GM18519 (cell line): ENCODE measurements around the gene PEX5.
"Not testable (repeated sequence)": the region's sequence is repeated elsewhere in the genome, so short reads cannot be mapped to it uniquely, and the experiment has no call there.

Source experiments
- ATAC-seq: cut with Tn5 transposase; IDR thresholded peaks from one replicate; pipeline ENCODE4 v1.9.1; 2021; ENCODE audit warnings: mild to moderate bottlenecking, moderate library complexity; ENCODE audit not compliant: unreplicated experiment, low FRiP score

Gene PEX5

DNA sequence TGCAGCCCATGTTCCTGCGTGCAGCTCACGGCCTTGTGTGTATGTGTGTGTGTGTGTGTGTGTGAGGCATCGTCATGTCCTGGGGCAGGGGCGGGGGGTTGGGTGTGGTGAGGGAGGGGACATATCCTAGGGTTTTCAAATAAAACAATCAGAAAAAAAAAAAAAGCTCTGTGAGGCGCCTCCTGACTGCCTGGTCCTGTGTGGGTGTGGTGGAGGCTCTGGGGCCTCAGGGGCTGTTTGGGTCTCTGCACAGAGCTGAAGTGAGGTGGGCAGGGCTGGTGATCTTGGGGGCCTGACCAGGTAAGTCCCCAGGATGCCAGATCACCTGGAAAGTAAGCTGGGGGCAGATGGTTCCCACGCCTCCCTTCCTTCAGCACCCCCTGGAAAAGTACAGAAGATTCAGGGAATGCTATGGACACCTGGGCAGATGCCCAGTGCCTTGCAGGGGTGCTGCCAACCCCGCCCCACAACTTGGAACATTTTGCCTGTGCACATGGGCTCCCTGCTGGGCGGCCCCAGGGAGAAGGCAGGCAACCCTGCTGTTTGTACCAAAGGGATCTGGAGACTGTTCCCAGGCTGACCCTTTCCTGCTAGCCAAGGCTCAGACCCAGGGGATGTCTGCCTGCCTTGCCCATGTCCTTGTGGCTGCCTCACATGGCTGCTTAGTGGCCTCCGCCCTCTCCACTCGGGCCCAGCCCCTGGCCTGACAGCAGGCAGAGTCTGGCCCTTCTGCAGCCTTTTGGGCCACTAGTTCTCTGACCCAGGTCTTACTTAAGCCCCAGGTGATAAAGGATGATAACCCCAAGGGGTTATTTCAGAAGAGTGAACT, 30.5 kb upstream of the PEX5 start:
- ATAC-seq = no peak

DNA sequence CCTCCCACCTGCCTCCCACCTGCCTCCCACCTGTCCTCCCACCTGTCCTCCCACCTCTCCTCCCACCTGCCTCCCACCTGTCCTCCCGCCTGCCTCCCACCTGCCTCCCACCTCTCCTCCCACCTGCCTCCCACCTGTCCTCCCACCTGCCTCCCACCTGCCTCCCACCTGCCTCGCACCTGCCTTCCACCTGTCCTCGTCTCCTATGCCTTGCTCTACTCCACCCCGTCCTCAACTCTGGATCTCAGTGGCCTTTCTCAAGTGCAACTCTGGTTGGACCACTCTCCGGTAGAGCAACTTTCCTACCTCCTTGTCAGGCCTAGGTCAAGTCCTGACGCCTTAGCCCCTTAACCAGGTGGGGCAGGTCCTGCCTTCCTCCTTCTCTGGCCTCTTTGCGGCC, 29.3 kb upstream of the PEX5 start:
- no peak for ATAC-seq

- ATAC-seq = no peak
Observed at GRCh38 chr12:7161327-7161726, 28.2 kb upstream of the PEX5 start.

DNA sequence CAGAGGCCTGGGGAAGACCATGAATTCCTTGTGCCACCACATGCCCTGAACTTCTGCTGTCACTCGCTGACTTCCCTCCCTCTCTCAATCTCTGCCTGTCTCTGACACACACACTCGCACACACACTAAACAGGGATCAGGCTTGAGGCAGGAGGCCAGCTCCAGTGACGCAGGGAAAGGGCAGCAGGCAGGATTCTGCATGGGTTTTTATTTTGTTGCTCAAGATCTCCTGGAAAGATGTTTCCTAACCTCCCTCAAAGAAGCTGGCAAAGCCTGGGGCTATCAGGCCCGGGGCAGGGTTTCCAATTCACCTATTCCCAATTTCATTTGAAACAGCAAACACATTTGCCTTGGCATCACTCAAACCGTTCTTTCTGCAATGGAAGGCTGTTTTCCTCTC, 27.7 kb upstream of the PEX5 start:
- ATAC-seq = no peak

DNA sequence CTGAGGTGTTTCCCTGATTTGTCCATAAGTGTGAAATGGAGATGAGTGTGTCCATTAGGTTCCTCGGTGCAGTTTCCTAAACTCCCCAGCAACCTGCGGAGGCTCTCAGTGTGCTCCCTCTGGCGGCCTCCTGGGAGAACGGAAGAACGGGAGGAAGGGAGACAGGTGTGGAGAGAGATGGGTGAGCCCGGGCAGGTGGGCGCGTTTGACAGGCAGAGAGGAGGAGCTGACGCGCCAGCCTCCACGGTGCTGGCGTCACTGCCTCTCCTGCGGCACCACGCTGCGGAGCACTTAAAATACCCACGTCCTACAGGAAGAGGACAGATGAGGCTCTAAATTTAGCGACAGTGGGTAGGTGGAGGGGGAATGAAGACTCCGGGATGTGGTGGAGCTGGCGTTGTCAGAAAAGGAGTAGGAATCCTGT, 26.8 kb upstream of the PEX5 start:
- ATAC-seq = no peak

GRCh38 chr12:7169951-7170350, 19.5 kb upstream of the PEX5 start:
- ATAC-seq = no peak

DNA sequence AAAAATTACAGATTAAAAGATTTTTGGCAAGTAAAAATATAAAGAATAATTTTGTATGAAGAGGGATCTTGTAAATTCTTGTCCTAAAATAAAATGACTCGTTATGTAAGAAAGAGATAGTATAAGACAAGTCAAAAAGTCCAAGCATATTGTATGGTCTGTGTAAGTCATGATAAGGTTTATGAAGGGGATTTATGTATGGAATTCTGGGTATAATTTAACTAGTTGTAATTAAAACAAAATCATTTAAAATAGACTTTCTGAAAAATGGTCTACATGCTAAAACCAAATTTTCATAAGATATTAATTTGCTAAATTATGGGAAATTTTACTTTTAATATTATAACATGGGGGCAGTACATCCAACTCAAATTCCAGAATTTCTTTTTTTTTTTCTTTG, 17.6 kb upstream of the PEX5 start:
- no peak for ATAC-seq

DNA sequence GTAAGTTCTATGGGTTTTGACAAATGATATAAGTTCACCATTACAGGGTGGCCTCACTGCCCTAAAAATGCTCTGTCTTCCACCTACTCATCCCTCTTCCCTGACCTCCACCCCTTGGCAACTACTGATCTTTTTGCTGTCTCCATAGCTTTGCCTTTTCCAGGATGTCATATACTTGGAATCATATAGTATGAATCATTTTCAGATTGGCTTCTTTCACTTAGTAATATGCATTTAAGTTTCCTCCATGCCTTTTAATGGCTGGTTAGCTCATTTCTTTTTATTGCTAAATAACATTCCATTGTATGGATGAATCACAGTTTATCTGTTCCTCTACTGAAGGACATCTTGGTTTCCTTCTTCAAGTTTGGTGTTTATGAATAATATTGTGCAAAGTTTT, 14.0 kb upstream of the PEX5 start:
- no peak for ATAC-seq

DNA sequence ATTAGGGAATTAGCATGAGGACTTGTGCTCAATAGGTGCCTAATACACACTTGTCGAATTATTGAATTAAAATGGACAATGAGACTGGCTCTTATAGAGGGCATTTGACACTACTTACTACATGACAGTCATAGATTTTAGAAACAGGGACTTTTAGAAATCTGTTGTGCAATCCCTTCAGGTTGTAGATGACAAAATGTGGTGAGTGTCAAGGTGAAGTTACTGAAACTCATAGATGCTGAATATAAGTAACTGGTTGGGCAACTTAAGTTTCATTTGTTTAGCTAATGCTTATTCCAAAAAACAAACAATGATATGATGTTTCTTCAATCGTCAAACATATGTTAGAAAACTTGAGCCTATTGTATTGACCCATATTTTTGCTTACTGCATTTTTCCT, 12.9 kb upstream of the PEX5 start:
- ATAC-seq = no peak

DNA sequence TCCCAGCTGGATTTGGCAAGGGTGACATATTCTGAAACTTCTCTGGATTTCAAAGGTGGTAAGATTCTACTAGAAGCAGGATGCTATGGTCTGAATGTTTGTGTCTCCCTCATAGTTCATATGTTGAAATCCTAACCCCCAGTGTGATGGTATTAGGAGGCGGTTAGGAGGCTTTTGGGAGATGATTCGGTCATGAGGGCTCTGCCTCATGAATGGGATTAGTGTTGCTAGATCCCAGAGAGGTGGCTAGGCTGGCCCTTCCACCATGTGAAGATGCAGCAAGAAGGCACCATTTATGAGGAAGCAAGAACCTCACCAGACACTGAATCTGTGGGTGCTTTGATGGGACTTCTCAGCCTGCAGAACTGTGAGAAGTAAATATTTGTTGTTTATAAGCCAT, 11.0 kb upstream of the PEX5 start:
- ATAC-seq = no peak

DNA sequence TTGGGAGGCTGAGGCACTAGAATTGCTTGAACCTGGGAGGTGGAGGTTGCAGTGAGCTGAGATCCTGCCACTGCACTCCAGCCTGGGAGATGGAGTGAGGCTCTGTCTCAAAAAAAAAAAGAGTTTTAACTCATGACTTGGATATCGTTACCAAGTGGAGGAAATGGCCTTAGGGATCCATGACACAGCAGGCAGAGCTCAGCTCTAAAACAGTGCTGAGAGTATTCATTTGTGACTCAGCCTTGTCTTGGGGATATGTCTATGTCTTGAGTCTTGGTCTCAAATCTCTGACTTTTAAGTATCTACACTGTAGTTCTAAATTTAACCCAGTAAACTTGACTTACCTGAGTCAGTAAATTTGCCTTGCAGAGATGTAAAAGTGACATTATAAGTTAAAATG, 8.8 kb upstream of the PEX5 start:
- no peak for ATAC-seq

DNA sequence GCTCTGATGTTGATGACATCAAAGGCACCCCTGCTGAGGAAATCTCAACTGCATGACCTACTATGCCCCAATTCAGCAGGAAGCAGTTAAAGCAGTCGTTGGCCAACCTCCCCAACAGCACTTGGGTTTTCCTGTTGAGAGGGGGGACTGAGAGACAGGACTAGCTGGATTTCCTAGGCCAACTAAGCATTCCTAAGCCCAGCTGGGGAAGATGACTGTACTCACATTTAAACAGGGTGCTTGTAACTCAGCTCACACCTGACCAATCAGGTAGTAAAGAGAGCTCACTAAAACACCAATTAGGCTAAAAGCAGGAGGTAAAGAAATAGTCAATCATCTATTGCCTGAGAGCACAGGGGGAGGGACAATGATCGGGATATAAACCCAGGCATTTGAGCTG, 3.4 kb upstream of the PEX5 start:
- ATAC-seq = not testable (repeated sequence)

- peak; percentile 14 for ATAC-seq
Observed at GRCh38 chr12:7188562-7189397, 706 bp upstream of the PEX5 start.

DNA sequence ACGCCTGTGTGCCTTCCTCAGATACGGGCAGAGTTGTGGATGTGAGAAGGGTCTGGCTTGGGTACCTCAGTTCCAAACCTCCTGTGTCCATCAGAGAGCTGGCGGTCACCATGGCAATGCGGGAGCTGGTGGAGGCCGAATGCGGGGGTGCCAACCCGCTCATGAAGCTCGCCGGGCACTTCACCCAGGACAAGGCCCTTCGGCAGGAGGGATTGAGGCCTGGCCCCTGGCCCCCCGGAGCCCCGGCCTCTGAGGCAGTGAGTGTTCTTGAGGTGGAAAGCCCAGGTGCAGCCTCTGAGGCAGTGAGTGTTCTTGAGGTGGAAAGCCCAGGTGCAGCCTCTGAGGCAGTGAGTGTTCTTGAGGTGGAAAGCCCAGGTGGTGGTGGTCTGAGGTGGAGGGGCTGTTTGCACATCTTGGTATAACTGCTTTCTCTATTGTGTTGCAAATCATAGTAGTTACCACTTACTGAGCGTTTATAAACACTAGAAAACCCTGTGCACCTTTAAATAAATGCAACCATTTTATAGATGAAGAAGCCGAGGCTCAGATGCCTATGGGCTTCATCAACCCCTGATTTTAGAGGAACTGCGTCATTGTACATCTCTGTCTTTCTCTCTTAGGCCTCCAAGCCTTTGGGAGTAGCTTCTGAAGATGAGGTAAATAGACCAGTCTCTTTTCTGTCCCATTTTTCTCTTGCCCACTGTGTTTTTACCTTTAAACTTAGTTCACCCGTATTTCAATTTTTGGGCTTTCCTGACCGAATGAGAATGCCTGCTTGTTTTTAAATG, 976 bp downstream of the PEX5 start:
- no peak for ATAC-seq

GRCh38 chr12:7193674-7194073, 4.2 kb downstream of the PEX5 start:
- ATAC-seq = no peak

- no peak for ATAC-seq
Observed at GRCh38 chr12:7197841-7198240, 8.4 kb downstream of the PEX5 start.

GRCh38 chr12:7203109-7203508, 13.6 kb downstream of the PEX5 start:
- no peak for ATAC-seq

DNA sequence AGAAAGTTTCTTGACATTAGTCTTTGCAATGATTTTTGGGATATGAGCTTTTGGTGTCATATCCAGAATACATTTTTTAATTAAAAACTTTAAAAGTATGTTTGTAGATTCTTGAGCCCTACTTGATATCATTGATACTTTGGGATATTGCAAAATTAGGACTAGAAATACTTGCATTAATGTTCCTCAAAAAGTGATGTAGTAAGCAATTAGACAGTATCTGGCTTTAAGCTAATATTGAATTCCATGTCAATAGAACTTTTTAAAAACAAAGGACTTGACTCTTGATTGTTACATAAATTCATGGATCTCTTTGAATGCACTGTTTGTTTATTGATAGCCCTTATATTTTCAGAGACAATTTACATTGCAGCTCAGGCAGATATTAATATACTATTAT, 15.6 kb downstream of the PEX5 start:
- no peak for ATAC-seq

DNA sequence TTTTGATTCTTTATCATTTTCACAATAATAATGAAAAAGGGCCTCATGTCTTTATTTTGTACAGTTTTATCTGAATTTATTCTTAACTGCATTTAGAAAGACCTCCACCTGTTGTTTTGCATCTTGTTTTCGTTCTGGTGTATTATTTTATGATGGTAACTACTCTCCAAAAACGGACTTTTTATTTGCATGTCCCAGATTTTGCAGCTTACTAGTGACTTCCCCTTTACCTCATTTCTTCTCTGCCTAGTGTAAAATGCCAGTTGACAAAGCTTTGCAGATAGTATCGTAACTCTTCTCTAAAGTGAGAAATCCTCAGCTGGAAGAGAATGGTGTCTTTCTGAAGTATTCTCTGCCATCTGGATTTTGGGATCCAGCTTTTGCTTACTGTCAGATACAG, 17.2 kb downstream of the PEX5 start:
- no peak for ATAC-seq

DNA sequence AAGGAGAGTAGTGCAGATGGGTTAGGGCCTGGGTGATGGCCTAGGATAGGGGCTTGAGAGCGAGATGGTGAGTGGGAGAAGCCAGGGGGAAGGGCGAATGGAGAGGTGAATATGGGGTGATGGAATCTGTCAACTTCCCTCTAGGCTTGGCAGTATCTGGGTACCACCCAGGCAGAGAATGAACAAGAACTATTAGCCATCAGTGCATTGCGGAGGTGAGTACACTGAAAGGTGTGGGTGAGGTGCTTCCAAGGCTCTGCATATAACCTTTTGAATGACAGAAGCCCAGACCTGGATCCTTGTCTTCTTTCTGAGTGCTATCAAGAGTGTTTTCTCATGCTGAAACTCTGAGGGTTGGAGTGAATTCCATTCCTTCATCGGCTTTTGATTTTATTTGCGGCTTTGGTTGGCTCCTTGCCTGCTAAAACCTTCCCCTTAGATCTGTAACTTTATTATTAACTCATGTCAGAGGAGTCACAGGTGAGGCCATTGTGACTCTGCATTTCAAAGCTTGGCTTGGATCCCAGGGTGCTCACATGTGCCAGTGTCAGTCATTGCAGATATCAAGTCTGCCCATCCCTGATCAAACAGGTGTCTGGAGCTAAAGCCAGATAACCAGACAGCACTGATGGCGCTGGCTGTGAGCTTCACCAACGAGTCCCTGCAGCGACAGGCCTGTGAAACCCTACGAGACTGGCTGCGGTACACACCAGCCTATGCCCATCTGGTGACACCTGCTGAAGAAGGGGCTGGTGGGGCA, 18.6 kb downstream of the PEX5 start:
- no peak for ATAC-seq
